H9 (cell line): ENCODE measurements around the gene SSRP1. TPM values are rescaled to one million over a fixed set of nuclear protein-coding genes. Genes with fewer than 3 reads are reported as not detected.
A peak's percentile ranks its signal among the peaks of the same experiment; 100 is the strongest.

Experiments used
- DNase-seq: peaks from one replicate; pipeline ENCODE4 v3.0.0-alpha.2; 2017
- H2AFZ ChIP-seq: one replicate; pipeline ENCODE4 v1.6.1; 2013; ENCODE audit warnings: mild to moderate bottlenecking, low read length, control low read depth, moderate library complexity
- H2AK5ac ChIP-seq: 2 replicates; pipeline ENCODE4 v1.6.1; 2013; ENCODE audit warnings: low read length, control low read depth, mixed read lengths; ENCODE audit not compliant: insufficient read length
- H2BK120ac ChIP-seq: one replicate; pipeline ENCODE4 v1.6.1; 2013; ENCODE audit warnings: low read depth, mild to moderate bottlenecking, low read length, control low read depth, inconsistent platforms; ENCODE audit not compliant: poor library complexity, severe bottlenecking
- H2BK12ac ChIP-seq: 2 replicates; pipeline ENCODE4 v1.6.1; 2013; ENCODE audit warnings: low read length, control low read depth, mixed read lengths, low read depth; ENCODE audit not compliant: insufficient read length
- H2BK15ac ChIP-seq: 2 replicates; pipeline ENCODE4 v1.6.1; 2013; ENCODE audit warnings: low read depth, low read length, control low read depth
- H2BK20ac ChIP-seq: one replicate; pipeline ENCODE4 v1.6.1; 2013; ENCODE audit warnings: low read depth, mild to moderate bottlenecking, low read length, control low read depth, inconsistent platforms; ENCODE audit not compliant: poor library complexity, severe bottlenecking
- H2BK5ac ChIP-seq: 2 replicates; pipeline ENCODE4 v1.6.1; 2013; ENCODE audit warnings: low read length, control low read depth, mixed read lengths; ENCODE audit not compliant: insufficient read length
- H3K14ac ChIP-seq: 2 replicates; pipeline ENCODE4 v1.6.1; 2013; ENCODE audit warnings: low read length, control low read depth; ENCODE audit not compliant: insufficient read depth
- H3K18ac ChIP-seq: 2 replicates; pipeline ENCODE4 v1.6.1; 2013; ENCODE audit warnings: low read depth, mild to moderate bottlenecking, mixed read lengths, low read length, control low read depth; ENCODE audit not compliant: insufficient read length
- H3K23ac ChIP-seq: 2 replicates; pipeline ENCODE4 v1.6.1; 2013; ENCODE audit warnings: low read length, control low read depth, mixed read lengths, low read depth; ENCODE audit not compliant: insufficient read length
- H3K23me2 ChIP-seq: 2 replicates; pipeline ENCODE4 v1.6.1; 2013; ENCODE audit warnings: low read depth, mild to moderate bottlenecking, mixed read lengths, low read length, control low read depth; ENCODE audit not compliant: insufficient read length, poor library complexity, severe bottlenecking
- H3K27ac ChIP-seq: 2 replicates; pipeline ENCODE4 v1.5.1; 2013; ENCODE audit warnings: low read length, control low read depth, mixed read lengths, low read depth; ENCODE audit not compliant: insufficient read length
- H3K27me3 ChIP-seq: 2 replicates; pipeline ENCODE4 v1.6.1; 2013; ENCODE audit warnings: low read length, control low read depth, inconsistent platforms; ENCODE audit not compliant: insufficient read depth
- H3K4ac ChIP-seq: 2 replicates; pipeline ENCODE4 v1.6.1; 2013; ENCODE audit warnings: low read depth, mild to moderate bottlenecking, control low read depth, inconsistent platforms, low read length, moderate library complexity
- H3K4me1 ChIP-seq: 2 replicates; pipeline ENCODE4 v1.6.1; 2013; ENCODE audit warnings: low read length, control low read depth, inconsistent platforms; ENCODE audit not compliant: insufficient read depth
- H3K4me2 ChIP-seq: 2 replicates; pipeline ENCODE4 v1.6.1; 2013; ENCODE audit warnings: low read length, control low read depth, mixed read lengths; ENCODE audit not compliant: insufficient read length, insufficient read depth
- H3K56ac ChIP-seq: 2 replicates; pipeline ENCODE4 v1.6.1; 2013; ENCODE audit warnings: low read depth, mild to moderate bottlenecking, mixed read lengths, low read length, control low read depth; ENCODE audit not compliant: insufficient read length
- H3K79me1 ChIP-seq: 2 replicates; pipeline ENCODE4 v1.6.1; 2013; ENCODE audit warnings: low read depth, mild to moderate bottlenecking, moderate library complexity, low read length, control low read depth, inconsistent platforms; ENCODE audit not compliant: insufficient read depth, poor library complexity, severe bottlenecking
- H3K79me2 ChIP-seq: 2 replicates; pipeline ENCODE4 v1.6.1; 2013; ENCODE audit warnings: low read length, control low read depth, inconsistent platforms; ENCODE audit not compliant: insufficient read depth
- H3K9ac ChIP-seq: 2 replicates; pipeline ENCODE4 v1.6.1; 2013; ENCODE audit warnings: low read length, control low read depth, mixed read lengths; ENCODE audit not compliant: insufficient read length; ENCODE audit errors: extremely low read depth
- H3K9me3 ChIP-seq: one replicate; pipeline ENCODE4 v1.6.1; 2013; ENCODE audit warnings: low read depth, low read length, inconsistent platforms; ENCODE audit not compliant: control insufficient read depth
- H3T11ph ChIP-seq: one replicate; pipeline ENCODE4 v1.6.1; 2013; ENCODE audit warnings: mild to moderate bottlenecking, low read length, control low read depth, inconsistent platforms
- H4K20me1 ChIP-seq: one replicate; pipeline ENCODE4 v1.6.1; 2013; ENCODE audit not compliant: control insufficient read depth, insufficient read length, insufficient read depth
- H4K5ac ChIP-seq: 2 replicates; pipeline ENCODE4 v1.6.1; 2013; ENCODE audit warnings: low read depth, mild to moderate bottlenecking, mixed read lengths, low read length, control low read depth; ENCODE audit not compliant: insufficient read length
- H4K8ac ChIP-seq: replicated peaks from 2 replicates; pipeline ENCODE4 v1.6.1; 2013; ENCODE audit warnings: low read length, control low read depth, mixed read lengths, low read depth; ENCODE audit not compliant: insufficient read length
- H4K91ac ChIP-seq: 2 replicates; pipeline ENCODE4 v1.6.1; 2013; ENCODE audit warnings: low read depth, mild to moderate bottlenecking, moderate library complexity, mixed read lengths, low read length, control low read depth; ENCODE audit not compliant: insufficient read length
- H3K27ac Mint-ChIP-seq, 3 experiments: 2 replicates in 2 of 3; 3 replicates in 1 of 3; pipeline ENCODE4 v1.8.0; 2020 to 2021; ENCODE audit warnings: mixed read lengths in 3 of 3, mild to moderate bottlenecking in 1 of 3, moderate library complexity in 1 of 3
- H3K27me3 Mint-ChIP-seq: 2 replicates; pipeline ENCODE4 v1.8.0; 2021; ENCODE audit warnings: low read depth, mild to moderate bottlenecking, moderate library complexity, mixed read lengths
- H3K36me3 Mint-ChIP-seq, 3 experiments: 2 replicates in 2 of 3; 3 replicates in 1 of 3; pipeline ENCODE4 v1.8.0; 2020 to 2021; ENCODE audit warnings: low read depth in 3 of 3, mixed read lengths in 3 of 3; ENCODE audit not compliant: insufficient read depth in 1 of 3
- H3K4me1 Mint-ChIP-seq, 2 experiments: 2 replicates each; pipeline ENCODE4 v1.8.0; 2020; ENCODE audit warnings: mixed read lengths in 2 of 2
- H3K4me3 Mint-ChIP-seq, 2 experiments: 2 replicates in 1 of 2; 3 replicates in 1 of 2; pipeline ENCODE4 v1.8.0; 2020 to 2021; ENCODE audit warnings: mild to moderate bottlenecking in 2 of 2, mixed read lengths in 2 of 2, moderate library complexity in 1 of 2
- H3K9me3 Mint-ChIP-seq, 2 experiments: 2 replicates in 1 of 2; 3 replicates in 1 of 2; pipeline ENCODE4 v1.8.0; 2020; ENCODE audit warnings: mild to moderate bottlenecking in 2 of 2, mixed read lengths in 2 of 2, moderate library complexity in 1 of 2
- CTCF ChIP-seq: fragments of 200-600 bp; sonication (generic); conservative IDR thresholded peaks from 3 replicates; pipeline ENCODE4 v1.8.0; 2021; ENCODE audit warnings: antibody characterized with exemption, mild to moderate bottlenecking
- WGBS: extraction: QIAGEN DNeasy Blood & Tissue Kit; methylation state at CpG from one replicate; pipeline ENCODE4 v1.1.7; 2013; ENCODE audit warnings: missing lambda C conversion rate, low lambda C conversion rate, mixed read lengths; ENCODE audit not compliant: insufficient read length; ENCODE audit errors: extremely low coverage; 5-methylcytosine and 5-hydroxymethylcytosine counted together
- total RNA-seq: library from RNA; stranded (reverse); gene quantifications from 2 replicates; pipeline ENCODE4 v1.2.1, GENCODE V29; 2021

The SSRP1 gene
- total RNA-seq, 1 experiment from 2014 or later, result 202 TPM

- no peak for TF ChIP-seq CTCF
- Histone ChIP-seq H3K27me3 (no peaks in the 10 kb centered on the region), H2BK15ac (no peak overlapping the region), H3K4me1 (no peaks in the 10 kb centered on the region), H4K5ac (no peak overlapping the region), H3K23me2 (no peaks in the 10 kb centered on the region), H3K18ac (no peak overlapping the region), H3K9ac (no peak overlapping the region), H4K8ac (no peak overlapping the region), H3K56ac (no peak overlapping the region), H3K14ac (no peak overlapping the region), H3K27ac (no peak overlapping the region), H4K20me1 (no peaks in the 10 kb centered on the region), H2BK12ac (no peak overlapping the region), H3K9me3 (no peaks in the 10 kb centered on the region), H3K4ac (no peak overlapping the region), H2AK5ac (no peak overlapping the region), H2AFZ (no peak overlapping the region), H4K91ac (no peak overlapping the region), H2BK5ac (no peak overlapping the region), H3K79me2 (peaks cover 6% of the 10 kb centered on the region; the same call in 1 of the 2 replicates), H2BK120ac (no peak overlapping the region), H3K23ac (no peak overlapping the region), H2BK20ac (no peak overlapping the region), H3K79me1 (no peaks in the 10 kb centered on the region), H3K4me2 (no peak overlapping the region), H3T11ph (no peak overlapping the region)
- H3K36me3 Mint-ChIP-seq, result peaks cover 63 to 72% (median 63%) of the 10 kb centered on the region in 3 experiments
- no peaks in the 10 kb centered on the region for H3K27me3 Mint-ChIP-seq
- DNase-seq, result no peak
- H3K4me3 Mint-ChIP-seq, result no peak overlapping the region
- H3K4me1 Mint-ChIP-seq, result peaks cover 13 to 24% of the 10 kb centered on the region in 2 experiments
- peaks cover 9 to 12% of the 10 kb centered on the region in 2 experiments; a peak in 4 of 5 replicates for H3K9me3 Mint-ChIP-seq
- WGBS, result no CpG with 5 or more reads among the region's 8 CpGs
- H3K27ac Mint-ChIP-seq, result peak overlapping the region; percentile 44 to 83 (median 73); a peak in 6 of 7 replicates
Observed at GRCh38 chr11:57303990-57304579, 31.6 kb downstream of the SSRP1 start.
